ENCODE data around the gene SLC38A8. TPM values are rescaled to one million over a fixed set of nuclear protein-coding genes. Genes with fewer than 3 reads are reported as not detected.

SLC38A8 gene
- total and polyA plus RNA-seq, 4 donors: 0.08 to 1.0 (median 0.32) TPM

- H3K4me3 ChIP-seq (ENCODE audit: low read depth in 1 of 3, low read length in 3 of 3): no peak overlapping the region
- peaks cover 0 to 2% (median under 1%) of the 10 kb centered on the region in 4 donors for H3K9me3 ChIP-seq (ENCODE audit: control insufficient read depth in 4 of 4, low read length in 3 of 4)
- H3K27ac ChIP-seq (ENCODE audit: low read depth in 1 of 2, low read length in 2 of 2): no peak overlapping the region
- H3K36me3 ChIP-seq (ENCODE audit: control insufficient read depth in 4 of 4, insufficient read depth in 3 of 4, low read depth in 1 of 4, low read length in 3 of 4): no peaks in the 10 kb centered on the region
- no peak for DNase-seq (ENCODE audit: low spot score)
- H3K9ac ChIP-seq (ENCODE audit: low read depth in 1 of 2, low read length in 2 of 2): no peak overlapping the region
- H3K27me3 ChIP-seq (ENCODE audit: control insufficient read depth in 4 of 4, insufficient read depth in 4 of 4, low read length in 3 of 4): no peaks in the 10 kb centered on the region
- H3K4me1 ChIP-seq (ENCODE audit: control insufficient read depth in 4 of 4, insufficient read depth in 4 of 4, low read length in 3 of 4): no peaks in the 10 kb centered on the region
- TF ChIP-seq HNF4G (IDR thresholded peaks at IDR 0.05) (no peak), RAD21 (IDR thresholded peaks at IDR 0.05) (no peak), EGR1 (IDR thresholded peaks at IDR 0.05; ENCODE audit: low read depth in 2 of 2) (no peak), FOXA2 (IDR thresholded peaks at IDR 0.05) (no peak), RXRA (IDR thresholded peaks at IDR 0.05) (no peak), JUND (IDR thresholded peaks at IDR 0.05) (no peak), REST (IDR thresholded peaks at IDR 0.05) (no peak), FOXA1 (IDR thresholded peaks at IDR 0.05) (no peak), GABPA (IDR thresholded peaks at IDR 0.05 in 1 of 2, conservative IDR thresholded peaks at IDR 0.05 in 1 of 2) (no peak), NR2F2 (IDR thresholded peaks at IDR 0.05) (no peak), SP1 (IDR thresholded peaks at IDR 0.05) (no peak), HNF4A (conservative IDR thresholded peaks at IDR 0.05) (no peak)
- TF ChIP-seq, protein P1, sequence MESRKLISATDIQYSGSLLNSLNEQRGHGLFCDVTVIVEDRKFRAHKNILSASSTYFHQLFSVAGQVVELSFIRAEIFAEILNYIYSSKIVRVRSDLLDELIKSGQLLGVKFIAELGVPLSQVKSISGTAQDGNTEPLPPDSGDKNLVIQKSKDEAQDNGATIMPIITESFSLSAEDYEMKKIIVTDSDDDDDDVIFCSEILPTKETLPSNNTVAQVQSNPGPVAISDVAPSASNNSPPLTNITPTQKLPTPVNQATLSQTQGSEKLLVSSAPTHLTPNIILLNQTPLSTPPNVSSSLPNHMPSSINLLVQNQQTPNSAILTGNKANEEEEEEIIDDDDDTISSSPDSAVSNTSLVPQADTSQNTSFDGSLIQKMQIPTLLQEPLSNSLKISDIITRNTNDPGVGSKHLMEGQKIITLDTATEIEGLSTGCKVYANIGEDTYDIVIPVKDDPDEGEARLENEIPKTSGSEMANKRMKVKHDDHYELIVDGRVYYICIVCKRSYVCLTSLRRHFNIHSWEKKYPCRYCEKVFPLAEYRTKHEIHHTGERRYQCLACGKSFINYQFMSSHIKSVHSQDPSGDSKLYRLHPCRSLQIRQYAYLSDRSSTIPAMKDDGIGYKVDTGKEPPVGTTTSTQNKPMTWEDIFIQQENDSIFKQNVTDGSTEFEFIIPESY (IDR thresholded peaks at IDR 0.05): no peak
- TF ChIP-seq, protein P2, sequence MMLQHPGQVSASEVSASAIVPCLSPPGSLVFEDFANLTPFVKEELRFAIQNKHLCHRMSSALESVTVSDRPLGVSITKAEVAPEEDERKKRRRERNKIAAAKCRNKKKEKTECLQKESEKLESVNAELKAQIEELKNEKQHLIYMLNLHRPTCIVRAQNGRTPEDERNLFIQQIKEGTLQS (IDR thresholded peaks at IDR 0.05): no peak
- WGBS: 93% methylated on average over 12 of the region's 12 CpGs
Observed at GRCh38 chr16:84034516-84034915, 8.1 kb downstream of the SLC38A8 start.

DNA sequence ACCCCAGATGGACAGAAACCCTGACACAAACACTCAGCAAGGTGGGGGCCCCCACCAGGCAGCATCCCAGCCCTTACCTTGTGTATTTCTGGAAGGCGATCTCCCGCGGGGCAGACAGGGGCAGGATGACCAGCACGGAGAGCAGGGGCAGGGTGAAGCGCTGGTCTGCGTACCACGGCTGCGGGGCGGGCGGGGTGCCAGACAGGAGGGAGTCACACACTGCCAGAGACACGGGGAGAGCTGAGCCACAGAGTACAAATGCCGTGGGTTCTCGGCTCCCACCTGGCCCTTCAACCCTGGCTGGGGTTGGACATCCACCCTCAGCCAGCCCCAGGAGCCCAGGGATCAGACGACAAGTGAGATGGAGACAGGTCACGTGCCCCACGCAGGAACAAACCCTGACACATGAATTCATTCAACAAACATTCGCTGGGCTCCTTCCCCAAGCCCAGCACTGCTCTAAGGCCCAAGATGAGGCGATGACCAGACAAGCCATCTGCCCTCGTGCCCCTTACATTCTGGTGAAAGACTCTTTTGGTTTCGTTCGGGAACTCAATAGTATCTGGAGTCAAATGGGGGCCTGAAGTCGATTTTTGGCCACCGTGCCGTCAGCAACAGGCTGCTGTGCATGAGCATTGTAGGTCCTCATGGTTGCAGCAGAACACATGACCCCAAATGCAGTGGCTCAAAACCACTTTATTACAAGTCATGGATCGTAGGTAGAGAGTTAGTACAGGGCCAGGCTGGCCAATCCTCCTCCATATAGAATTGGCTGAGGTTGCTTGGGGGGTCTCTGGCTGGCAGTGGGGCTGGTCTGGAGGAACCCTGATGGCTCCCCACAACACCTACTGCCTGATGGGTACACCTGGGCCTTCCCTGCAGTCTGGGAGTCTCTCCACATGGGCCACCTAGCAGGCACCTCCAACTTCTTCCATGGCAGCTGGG, 9.1 kb downstream of the SLC38A8 start:
- WGBS: 83% methylated on average over 25 of the region's 25 CpGs
- DNase-seq (ENCODE audit: low spot score): no peak
- Histone ChIP-seq H3K36me3 (ENCODE audit: control insufficient read depth in 4 of 4, insufficient read depth in 3 of 4, low read depth in 1 of 4, low read length in 3 of 4) (no peaks in the 10 kb centered on the region), H3K4me3 (ENCODE audit: low read depth in 1 of 3, low read length in 3 of 3) (no peak overlapping the region), H3K9me3 (ENCODE audit: control insufficient read depth in 4 of 4, low read length in 3 of 4) (peaks cover 0 to 2% (median under 1%) of the 10 kb centered on the region in 4 donors), H3K27me3 (ENCODE audit: control insufficient read depth in 4 of 4, insufficient read depth in 4 of 4, low read length in 3 of 4) (no peaks in the 10 kb centered on the region), H3K27ac (ENCODE audit: low read depth in 1 of 2, low read length in 2 of 2) (no peak overlapping the region), H3K4me1 (ENCODE audit: control insufficient read depth in 4 of 4, insufficient read depth in 4 of 4, low read length in 3 of 4) (no peaks in the 10 kb centered on the region), H3K9ac (ENCODE audit: low read depth in 1 of 2, low read length in 2 of 2) (no peak overlapping the region)
- TF ChIP-seq, protein P2 (IDR thresholded peaks at IDR 0.05): no peak
- TF ChIP-seq NR2F2 (IDR thresholded peaks at IDR 0.05): no peak
- TF ChIP-seq HNF4G (IDR thresholded peaks at IDR 0.05): no peak
- no peak for TF ChIP-seq REST (IDR thresholded peaks at IDR 0.05)
- no peak for TF ChIP-seq FOXA2 (IDR thresholded peaks at IDR 0.05)
- no peak for TF ChIP-seq GABPA (IDR thresholded peaks at IDR 0.05 in 1 of 2, conservative IDR thresholded peaks at IDR 0.05 in 1 of 2)
- no peak for TF ChIP-seq YY1 (IDR thresholded peaks at IDR 0.05)
- TF ChIP-seq CTCF (IDR thresholded peaks at IDR 0.05; ENCODE audit: low read depth, low read length, missing input control): no peak
- no peak for TF ChIP-seq RXRA (IDR thresholded peaks at IDR 0.05)

Data from liver (tissue), 9 donors.